ENCODE measurements around the gene SMURF1.

- TF ChIP-seq CTCF (IDR thresholded peaks at IDR 0.05), result no peak
- TF ChIP-seq POLR2A (IDR thresholded peaks at IDR 0.05), result no peak
These were observed 129.6 kb downstream of the SMURF1 start for GRCh38 chr7:99014113-99014985.
